HepG2 (cell line): ENCODE measurements around the gene ORC6. TPM values are rescaled to one million over a fixed set of nuclear protein-coding genes. Genes with fewer than 3 reads are reported as not detected.

Experiments
- ARID3A ChIP-seq: IDR thresholded peaks from 2 replicates; pipeline ENCODE4 v1.6.1; 2012; ENCODE audit warnings: low read depth, low read length, improper control_type of control experiment
- CEBPB ChIP-seq: IDR thresholded peaks from 2 replicates; pipeline ENCODE4 v1.6.1; 2011; ENCODE audit warnings: low read depth, low read length, improper control_type of control experiment, borderline replicate concordance
- CREB3 ChIP-seq: sonication (generic); formaldehyde crosslinking; IDR thresholded peaks from 2 replicates; pipeline ENCODE4 v1.5.0; 2020; ENCODE audit warnings: missing genetic modification reagents
- EED ChIP-seq: sonication (generic); formaldehyde crosslinking; IDR thresholded peaks from 2 replicates; pipeline ENCODE4 v1.5.0; 2020; ENCODE audit warnings: mild to moderate bottlenecking, missing genetic modification reagents
- FOSL2 ChIP-seq: sonication (generic); formaldehyde crosslinking; IDR thresholded peaks from 2 replicates; pipeline ENCODE4 v1.4.0; 2020; ENCODE audit warnings: missing genetic modification reagents
- FOXP4 ChIP-seq: sonication (generic); formaldehyde crosslinking; IDR thresholded peaks from 2 replicates; pipeline ENCODE4 v1.4.0; 2020; ENCODE audit warnings: missing genetic modification reagents
- HMGXB4 ChIP-seq, 2 experiments: sonication (generic) in 1 of 2; formaldehyde crosslinking in 1 of 2; IDR thresholded peaks; 2 replicates each; pipeline versions ENCODE4 v1.4.0 to v1.6.1; 2018 to 2020; ENCODE audit warnings: missing genetic modification reagents in 2 of 2, borderline replicate concordance in 1 of 2, low read depth in 1 of 2, mild to moderate bottlenecking in 1 of 2, missing biosample characterization in 1 of 2
- LCORL ChIP-seq, 2 experiments: fragments of 450-650 bp in 1 of 2; sonication (generic) in 1 of 2; formaldehyde crosslinking in 1 of 2; IDR thresholded peaks; 2 replicates each; pipeline versions ENCODE4 v1.5.0 to v1.6.1; 2017 to 2020; ENCODE audit warnings: antibody characterized with exemption in 1 of 2, missing genetic modification reagents in 1 of 2
- MEF2D ChIP-seq: sonication (generic); formaldehyde crosslinking; IDR thresholded peaks from 2 replicates; pipeline ENCODE4 v1.5.1; 2020; ENCODE audit warnings: mild to moderate bottlenecking, missing genetic modification reagents
- NAIF1 ChIP-seq: sonication (generic); formaldehyde crosslinking; IDR thresholded peaks from 2 replicates; pipeline ENCODE4 v1.5.0; 2020; ENCODE audit warnings: mild to moderate bottlenecking, missing genetic modification reagents, borderline replicate concordance
- SALL1 ChIP-seq: sonication (generic); formaldehyde crosslinking; IDR thresholded peaks from 2 replicates; pipeline ENCODE4 v1.8.0; 2022; ENCODE audit warnings: mild to moderate bottlenecking, missing genetic modification reagents
- SNAI1 ChIP-seq: sonication (generic); formaldehyde crosslinking; IDR thresholded peaks from 2 replicates; pipeline ENCODE4 v1.5.0; 2020; ENCODE audit warnings: mild to moderate bottlenecking, missing genetic modification reagents, borderline replicate concordance
- SP5 ChIP-seq: IDR thresholded peaks from 2 replicates; pipeline ENCODE4 v1.6.1; 2016; ENCODE audit warnings: low read depth, borderline replicate concordance
- TOE1 ChIP-seq: sonication (generic); formaldehyde crosslinking; IDR thresholded peaks from 2 replicates; pipeline ENCODE4 v1.4.0; 2020; ENCODE audit warnings: mild to moderate bottlenecking, missing genetic modification reagents
- ZNF333 ChIP-seq: sonication (generic); formaldehyde crosslinking; IDR thresholded peaks from 2 replicates; pipeline ENCODE4 v1.4.0; 2020; ENCODE audit warnings: mild to moderate bottlenecking, missing genetic modification reagents, borderline replicate concordance
- ZNF563 ChIP-seq: sonication (generic); formaldehyde crosslinking; IDR thresholded peaks from 2 replicates; pipeline ENCODE4 v1.8.0; 2022; ENCODE audit warnings: mild to moderate bottlenecking, moderate library complexity, missing genetic modification reagents
- ZNF7 ChIP-seq: IDR thresholded peaks from 2 replicates; pipeline ENCODE4 v1.6.1; 2016; ENCODE audit warnings: missing biosample characterization, missing genetic modification reagents
- ZNF883 ChIP-seq: sonication (generic); formaldehyde crosslinking; IDR thresholded peaks from 2 replicates; pipeline ENCODE4 v1.5.1; 2020; ENCODE audit warnings: mild to moderate bottlenecking, missing genetic modification reagents; ENCODE audit errors: not compliant biosample characterization
- ZSCAN25 ChIP-seq: sonication (generic); formaldehyde crosslinking; IDR thresholded peaks from 2 replicates; pipeline ENCODE4 v1.8.0; 2022; ENCODE audit warnings: mild to moderate bottlenecking, missing genetic modification reagents
- ZSCAN31 ChIP-seq: sonication (generic); formaldehyde crosslinking; IDR thresholded peaks from 2 replicates; pipeline ENCODE4 v1.5.0; 2020; ENCODE audit warnings: low read depth, mild to moderate bottlenecking, missing genetic modification reagents
- polyA plus RNA-seq, 8 experiments: library from polyadenylated mRNA; depleted of rRNA in 3 of 8; stranded (reverse) in 7 of 8; unstranded in 1 of 8; fragments of >200 nt; fragmentation: Illumina TruSeq in 4 of 8; extraction: Trizol in 4 of 8; gene quantifications; 2 replicates each; pipeline versions ENCODE4 v1.2.1 to v1.2.3, GENCODE V29; 2011 to 2016; ENCODE audit warnings: low read depth in 4 of 8, missing spikeins in 1 of 8, mixed read lengths in 1 of 8; ENCODE audit not compliant: insufficient read depth in 1 of 8
- total RNA-seq, 5 experiments: library from RNA; depleted of rRNA; stranded (reverse); fragments of >200 nt; fragmentation: Illumina TruSeq; extraction: Trizol; gene quantifications; 2 replicates each; pipeline ENCODE4 v1.2.3, GENCODE V29; 2016; ENCODE audit warnings: low read depth in 1 of 5

Gene ORC6
- total and polyA plus RNA-seq, 2 of the 13 experiments (the other 11 are each of a cell fraction or from before 2014, with no cell fraction given): 34.2 to 69.8 TPM

GRCh38 chr16:46746821-46747776 is 57.6 kb downstream of the ORC6 start (continued):
- TF ChIP-seq HMGXB4 (CRISPR knock-in tag; IDR thresholded peaks at IDR 0.05; ENCODE audit: borderline replicate concordance in 1 of 2, low read depth in 1 of 2) (0 out of 4 replicates have a peak, but pooled peaks of 1 of the 2 experiments have one; percentile 11), SP5 (CRISPR knock-in tag) (peak; percentile 28; the same call in 1 of the 2 replicates), SALL1 (CRISPR knock-in tag) (peak; percentile 53), TOE1 (CRISPR knock-in tag) (no peak), MEF2D (CRISPR knock-in tag) (peak; percentile 61; the same call in 1 of the 2 replicates), NAIF1 (CRISPR knock-in tag) (no peak), ZSCAN31 (CRISPR knock-in tag) (peak; percentile 71), ARID3A (no peak), ZNF883 (CRISPR knock-in tag) (no peak), EED (0 out of 2 replicates have a peak, but pooled peaks have one; percentile 67), ZNF7 (CRISPR knock-in tag) (no peak), SNAI1 (CRISPR knock-in tag) (0 out of 2 replicates have a peak, but pooled peaks have one; percentile 23), LCORL (IDR thresholded peaks at IDR 0.05) (no peak), LCORL (CRISPR knock-in tag; IDR thresholded peaks at IDR 0.05) (peak; percentile 38; the same call in 1 of the 2 replicates), ZNF333 (CRISPR knock-in tag) (no peak), CEBPB (peak; percentile 92), ZNF563 (peak; percentile 89), FOXP4 (peak; percentile 46; the same call in 1 of the 2 replicates), CREB3 (0 out of 2 replicates have a peak, but pooled peaks have one; percentile 15), ZSCAN25 (CRISPR knock-in tag) (peak; percentile 82), FOSL2 (CRISPR knock-in tag) (peak; percentile 36)
